Raji (cell line): ENCODE measurements around the gene KLF12.

Source experiments
- POLR2A ChIP-seq: IDR thresholded peaks from 2 replicates; pipeline ENCODE4 v1.6.1; 2011; ENCODE audit warnings: low read depth, low read length, control low read depth; ENCODE audit not compliant: insufficient read depth

The KLF12 gene

GRCh38 chr13:74092711-74093110 lies 41.5 kb downstream of the KLF12 start:
- no peak for TF ChIP-seq POLR2A

GRCh38 chr13:74090869-74091605 lies 43.2 kb downstream of the KLF12 start:
- TF ChIP-seq POLR2A, result no peak

DNA sequence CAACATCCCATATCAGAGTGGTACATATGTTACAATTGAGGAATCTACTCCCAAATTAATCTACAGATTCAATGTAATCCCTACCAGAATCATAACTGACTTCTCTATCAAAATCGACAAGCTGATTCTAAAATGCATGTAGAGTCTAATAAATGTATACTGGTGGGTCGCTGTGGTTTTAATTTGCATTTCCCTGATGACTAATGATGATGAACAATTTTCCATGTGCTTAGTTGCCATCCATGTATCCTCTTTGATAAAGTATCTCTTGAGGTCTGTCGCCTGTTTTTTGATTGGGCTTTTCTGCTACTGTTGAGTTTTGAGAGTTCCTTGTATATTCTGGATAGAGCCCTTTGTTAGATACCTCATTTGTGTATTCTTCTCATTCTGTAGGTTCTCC lies 43.8 kb downstream of the KLF12 start:
- TF ChIP-seq POLR2A, result no peak

GRCh38 chr13:74087357-74087756 lies 46.8 kb downstream of the KLF12 start:
- TF ChIP-seq POLR2A, result no peak
